ENCODE data around the gene PATL1.

PATL1 gene

DNA sequence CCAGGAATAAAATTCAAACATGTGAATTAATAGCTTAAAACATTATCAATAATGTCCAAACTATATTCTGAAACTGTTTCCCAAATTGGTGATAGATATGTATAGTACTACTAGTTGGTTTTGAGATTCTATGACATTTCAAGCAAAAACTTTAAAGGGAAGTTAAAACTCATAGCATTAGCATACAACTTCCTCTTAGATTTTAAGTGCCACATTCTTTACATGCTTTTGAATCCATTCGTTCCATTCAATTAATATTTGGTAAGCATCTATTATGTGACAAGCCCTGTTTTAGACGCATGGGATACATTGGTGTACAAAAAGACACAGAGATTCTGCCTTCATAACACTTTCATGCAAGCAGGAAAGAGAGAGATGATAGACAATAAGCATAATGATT lies 8.9 kb downstream of the PATL1 start:
- no peak for ATAC-seq
- TF ChIP-seq PPARA (CRISPR knock-in tag; IDR thresholded peaks at IDR 0.05; ENCODE audit: borderline replicate concordance) (no peak), BACH2 (CRISPR knock-in tag; IDR thresholded peaks at IDR 0.05; ENCODE audit: borderline replicate concordance) (no peak), ARNTL (CRISPR knock-in tag; IDR thresholded peaks at IDR 0.05; ENCODE audit: borderline replicate concordance, low read depth) (no peak), SNAI2 (CRISPR knock-in tag; IDR thresholded peaks at IDR 0.05) (no peak)

DNA sequence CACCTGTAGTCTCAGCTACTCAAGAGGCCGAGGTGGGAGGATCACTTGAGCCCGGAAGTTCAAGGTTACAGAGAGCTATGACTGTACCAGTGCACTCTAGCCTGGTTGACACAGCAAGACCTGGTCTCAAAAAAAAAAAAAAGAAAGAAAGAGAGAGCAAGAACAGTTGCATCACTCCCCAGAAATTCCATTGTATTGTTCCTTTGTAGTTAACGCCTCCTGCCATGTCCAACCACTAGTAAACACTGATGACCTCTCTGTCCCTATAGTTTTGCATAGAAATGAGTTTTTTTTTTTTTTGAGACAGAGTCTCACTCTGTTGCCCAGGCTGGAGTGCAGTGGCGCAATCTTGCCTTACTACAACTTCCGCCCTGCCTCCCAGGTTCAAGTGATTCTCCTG lies 10.8 kb downstream of the PATL1 start:
- TF ChIP-seq ZFP3 (CRISPR knock-in tag; IDR thresholded peaks at IDR 0.05) (no peak), GLIS3 (CRISPR knock-in tag; IDR thresholded peaks at IDR 0.05) (no peak), OSR1 (CRISPR knock-in tag; IDR thresholded peaks at IDR 0.05) (no peak), ZFP30 (CRISPR knock-in tag; IDR thresholded peaks at IDR 0.05) (no peak), ZC3H10 (CRISPR knock-in tag; IDR thresholded peaks at IDR 0.05) (no peak), RARB (CRISPR knock-in tag; IDR thresholded peaks at IDR 0.05) (no peak)
- TF ChIP-seq, protein P1, sequence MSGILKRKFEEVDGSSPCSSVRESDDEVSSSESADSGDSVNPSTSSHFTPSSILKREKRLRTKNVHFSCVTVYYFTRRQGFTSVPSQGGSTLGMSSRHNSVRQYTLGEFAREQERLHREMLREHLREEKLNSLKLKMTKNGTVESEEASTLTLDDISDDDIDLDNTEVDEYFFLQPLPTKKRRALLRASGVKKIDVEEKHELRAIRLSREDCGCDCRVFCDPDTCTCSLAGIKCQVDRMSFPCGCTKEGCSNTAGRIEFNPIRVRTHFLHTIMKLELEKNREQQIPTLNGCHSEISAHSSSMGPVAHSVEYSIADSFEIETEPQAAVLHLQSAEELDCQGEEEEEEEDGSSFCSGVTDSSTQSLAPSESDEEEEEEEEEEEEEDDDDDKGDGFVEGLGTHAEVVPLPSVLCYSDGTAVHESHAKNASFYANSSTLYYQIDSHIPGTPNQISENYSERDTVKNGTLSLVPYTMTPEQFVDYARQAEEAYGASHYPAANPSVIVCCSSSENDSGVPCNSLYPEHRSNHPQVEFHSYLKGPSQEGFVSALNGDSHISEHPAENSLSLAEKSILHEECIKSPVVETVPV (CRISPR knock-in tag; IDR thresholded peaks at IDR 0.05), result no peak

DNA sequence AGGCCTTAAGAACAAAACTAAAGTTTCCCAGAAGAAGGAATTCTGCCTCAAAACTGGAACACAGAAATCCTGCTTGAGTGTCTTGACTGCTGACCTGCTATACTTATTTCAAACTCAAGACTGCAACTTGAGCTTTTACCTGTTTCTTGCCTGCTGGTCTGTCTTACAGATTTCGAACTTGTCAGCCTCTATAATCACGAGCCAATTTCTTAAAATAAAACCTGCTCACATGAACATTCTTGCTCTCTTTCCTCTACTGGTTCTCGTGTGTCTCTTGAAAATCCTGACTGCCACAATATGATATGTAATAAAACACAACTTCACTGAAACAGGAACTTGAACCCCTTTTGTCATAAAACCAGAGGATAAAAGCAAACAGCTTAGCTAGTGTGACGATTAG lies 13.9 kb downstream of the PATL1 start:
- no peak for ATAC-seq
- TF ChIP-seq, protein P1 (CRISPR knock-in tag; IDR thresholded peaks at IDR 0.05), result no peak
- no peak for TF ChIP-seq OSR1 (CRISPR knock-in tag; IDR thresholded peaks at IDR 0.05)
- no peak for TF ChIP-seq GLIS3 (CRISPR knock-in tag; IDR thresholded peaks at IDR 0.05)
- TF ChIP-seq ZC3H10 (CRISPR knock-in tag; IDR thresholded peaks at IDR 0.05), result no peak
- TF ChIP-seq BACH2 (CRISPR knock-in tag; IDR thresholded peaks at IDR 0.05; ENCODE audit: borderline replicate concordance), result no peak
- TF ChIP-seq ISL1 (CRISPR knock-in tag; IDR thresholded peaks at IDR 0.05), result no peak
- TF ChIP-seq RARB (CRISPR knock-in tag; IDR thresholded peaks at IDR 0.05), result no peak
- no peak for TF ChIP-seq ESRRG (CRISPR knock-in tag; IDR thresholded peaks at IDR 0.05)
- TF ChIP-seq ZNF565 (CRISPR knock-in tag; conservative IDR thresholded peaks at IDR 0.05; ENCODE audit: low read depth), result no peak
- TF ChIP-seq TOX (CRISPR knock-in tag; IDR thresholded peaks at IDR 0.05; ENCODE audit: borderline replicate concordance), result no peak
- TF ChIP-seq ZFP30 (CRISPR knock-in tag; IDR thresholded peaks at IDR 0.05), result no peak
- TF ChIP-seq, protein P2, sequence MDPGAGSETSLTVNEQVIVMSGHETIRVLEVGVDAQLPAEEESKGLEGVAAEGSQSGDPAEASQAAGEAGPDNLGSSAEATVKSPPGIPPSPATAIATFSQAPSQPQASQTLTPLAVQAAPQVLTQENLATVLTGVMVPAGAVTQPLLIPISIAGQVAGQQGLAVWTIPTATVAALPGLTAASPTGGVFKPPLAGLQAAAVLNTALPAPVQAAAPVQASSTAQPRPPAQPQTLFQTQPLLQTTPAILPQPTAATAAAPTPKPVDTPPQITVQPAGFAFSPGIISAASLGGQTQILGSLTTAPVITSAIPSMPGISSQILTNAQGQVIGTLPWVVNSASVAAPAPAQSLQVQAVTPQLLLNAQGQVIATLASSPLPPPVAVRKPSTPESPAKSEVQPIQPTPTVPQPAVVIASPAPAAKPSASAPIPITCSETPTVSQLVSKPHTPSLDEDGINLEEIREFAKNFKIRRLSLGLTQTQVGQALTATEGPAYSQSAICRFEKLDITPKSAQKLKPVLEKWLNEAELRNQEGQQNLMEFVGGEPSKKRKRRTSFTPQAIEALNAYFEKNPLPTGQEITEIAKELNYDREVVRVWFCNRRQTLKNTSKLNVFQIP (CRISPR knock-in tag; IDR thresholded peaks at IDR 0.05; ENCODE audit: borderline replicate concordance, low read depth), result no peak
- TF ChIP-seq, protein P3, sequence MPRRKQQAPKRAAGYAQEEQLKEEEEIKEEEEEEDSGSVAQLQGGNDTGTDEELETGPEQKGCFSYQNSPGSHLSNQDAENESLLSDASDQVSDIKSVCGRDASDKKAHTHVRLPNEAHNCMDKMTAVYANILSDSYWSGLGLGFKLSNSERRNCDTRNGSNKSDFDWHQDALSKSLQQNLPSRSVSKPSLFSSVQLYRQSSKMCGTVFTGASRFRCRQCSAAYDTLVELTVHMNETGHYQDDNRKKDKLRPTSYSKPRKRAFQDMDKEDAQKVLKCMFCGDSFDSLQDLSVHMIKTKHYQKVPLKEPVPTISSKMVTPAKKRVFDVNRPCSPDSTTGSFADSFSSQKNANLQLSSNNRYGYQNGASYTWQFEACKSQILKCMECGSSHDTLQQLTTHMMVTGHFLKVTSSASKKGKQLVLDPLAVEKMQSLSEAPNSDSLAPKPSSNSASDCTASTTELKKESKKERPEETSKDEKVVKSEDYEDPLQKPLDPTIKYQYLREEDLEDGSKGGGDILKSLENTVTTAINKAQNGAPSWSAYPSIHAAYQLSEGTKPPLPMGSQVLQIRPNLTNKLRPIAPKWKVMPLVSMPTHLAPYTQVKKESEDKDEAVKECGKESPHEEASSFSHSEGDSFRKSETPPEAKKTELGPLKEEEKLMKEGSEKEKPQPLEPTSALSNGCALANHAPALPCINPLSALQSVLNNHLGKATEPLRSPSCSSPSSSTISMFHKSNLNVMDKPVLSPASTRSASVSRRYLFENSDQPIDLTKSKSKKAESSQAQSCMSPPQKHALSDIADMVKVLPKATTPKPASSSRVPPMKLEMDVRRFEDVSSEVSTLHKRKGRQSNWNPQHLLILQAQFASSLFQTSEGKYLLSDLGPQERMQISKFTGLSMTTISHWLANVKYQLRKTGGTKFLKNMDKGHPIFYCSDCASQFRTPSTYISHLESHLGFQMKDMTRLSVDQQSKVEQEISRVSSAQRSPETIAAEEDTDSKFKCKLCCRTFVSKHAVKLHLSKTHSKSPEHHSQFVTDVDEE (CRISPR knock-in tag; IDR thresholded peaks at IDR 0.05), result no peak

More for the DNA sequence above, 10.8 kb downstream of the PATL1 start:
- ATAC-seq, result no peak

DNA sequence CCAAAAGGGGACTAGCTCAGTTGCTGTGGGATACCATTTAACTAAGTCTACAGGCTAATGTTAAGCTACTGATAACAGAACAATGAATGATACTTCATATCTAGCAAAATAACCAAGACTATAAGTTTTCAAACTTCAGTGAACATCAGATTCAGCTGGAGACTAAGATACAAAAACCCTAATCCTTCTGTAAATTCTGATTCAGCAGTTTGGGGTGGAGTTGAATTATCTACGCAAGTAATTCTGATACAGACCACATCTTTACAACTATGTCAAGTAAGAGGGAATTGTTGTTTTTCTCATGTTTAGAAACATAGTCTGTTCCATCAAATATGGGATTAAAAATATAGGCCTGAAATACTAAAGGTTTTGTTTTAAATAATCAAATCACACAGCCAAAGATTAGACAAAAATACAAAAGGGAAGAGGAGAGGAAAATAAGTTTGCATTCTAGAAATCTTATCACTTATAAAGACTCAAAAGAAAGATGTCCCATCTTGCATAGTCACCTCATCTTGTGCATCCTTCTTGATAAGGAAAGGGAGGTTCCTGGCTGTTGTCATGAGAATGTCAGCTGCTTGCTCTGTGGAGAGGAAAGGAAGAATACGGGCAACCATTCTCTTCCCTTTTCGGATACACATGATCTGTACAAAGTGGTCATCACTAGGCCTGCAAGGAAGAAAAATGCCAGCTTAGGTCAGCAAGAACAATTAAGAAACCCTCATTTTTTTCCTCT lies 21.4 kb downstream of the PATL1 start:
- no peak for ATAC-seq
- no peak for TF ChIP-seq BACH2 (CRISPR knock-in tag; IDR thresholded peaks at IDR 0.05; ENCODE audit: borderline replicate concordance)
- no peak for TF ChIP-seq CSDC2 (CRISPR knock-in tag; IDR thresholded peaks at IDR 0.05)
- TF ChIP-seq, protein P4, sequence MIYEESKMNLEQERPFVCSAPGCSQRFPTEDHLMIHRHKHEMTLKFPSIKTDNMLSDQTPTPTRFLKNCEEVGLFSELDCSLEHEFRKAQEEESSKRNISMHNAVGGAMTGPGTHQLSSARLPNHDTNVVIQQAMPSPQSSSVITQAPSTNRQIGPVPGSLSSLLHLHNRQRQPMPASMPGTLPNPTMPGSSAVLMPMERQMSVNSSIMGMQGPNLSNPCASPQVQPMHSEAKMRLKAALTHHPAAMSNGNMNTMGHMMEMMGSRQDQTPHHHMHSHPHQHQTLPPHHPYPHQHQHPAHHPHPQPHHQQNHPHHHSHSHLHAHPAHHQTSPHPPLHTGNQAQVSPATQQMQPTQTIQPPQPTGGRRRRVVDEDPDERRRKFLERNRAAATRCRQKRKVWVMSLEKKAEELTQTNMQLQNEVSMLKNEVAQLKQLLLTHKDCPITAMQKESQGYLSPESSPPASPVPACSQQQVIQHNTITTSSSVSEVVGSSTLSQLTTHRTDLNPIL (CRISPR knock-in tag; IDR thresholded peaks at IDR 0.05; ENCODE audit: low read depth), result no peak
- TF ChIP-seq, protein P3 (CRISPR knock-in tag; IDR thresholded peaks at IDR 0.05), result no peak
- no peak for TF ChIP-seq ZFP30 (CRISPR knock-in tag; IDR thresholded peaks at IDR 0.05)
- no peak for TF ChIP-seq TCF4 (CRISPR knock-in tag; IDR thresholded peaks at IDR 0.05; ENCODE audit: borderline replicate concordance)
- TF ChIP-seq TOX (CRISPR knock-in tag; IDR thresholded peaks at IDR 0.05; ENCODE audit: borderline replicate concordance), result no peak
- no peak for TF ChIP-seq ZC3H10 (CRISPR knock-in tag; IDR thresholded peaks at IDR 0.05)
- no peak for TF ChIP-seq ZFP3 (CRISPR knock-in tag; IDR thresholded peaks at IDR 0.05)
- no peak for TF ChIP-seq SNAI2 (CRISPR knock-in tag; IDR thresholded peaks at IDR 0.05)
- TF ChIP-seq GLIS3 (CRISPR knock-in tag; IDR thresholded peaks at IDR 0.05), result no peak
- TF ChIP-seq ZNF8 (CRISPR knock-in tag; IDR thresholded peaks at IDR 0.05), result no peak
- TF ChIP-seq ISL1 (CRISPR knock-in tag; IDR thresholded peaks at IDR 0.05), result no peak
- TF ChIP-seq ZNF565 (CRISPR knock-in tag; conservative IDR thresholded peaks at IDR 0.05; ENCODE audit: low read depth), result no peak
- no peak for TF ChIP-seq PPARA (CRISPR knock-in tag; IDR thresholded peaks at IDR 0.05; ENCODE audit: borderline replicate concordance)
